ENCODE results near the gene MYO18B.

Gene MYO18B

GRCh38 chr22:26033071-26033470 lies 291.1 kb downstream of the MYO18B start:
- no peak overlapping the region for H3K4me3 ChIP-seq (ENCODE audit: low read length)

GRCh38 chr22:26033586-26033985 lies 291.6 kb downstream of the MYO18B start:
- no peak overlapping the region for H3K4me3 ChIP-seq (ENCODE audit: low read length)
- TF ChIP-seq ZNF274 (IDR thresholded peaks at IDR 0.05; ENCODE audit: low read depth, low read length) = no peak

More at GRCh38 chr22:26033071-26033470, 291.1 kb downstream of the MYO18B start:
- TF ChIP-seq ZNF274 (IDR thresholded peaks at IDR 0.05; ENCODE audit: low read depth, low read length) = no peak

GRCh38 chr22:26035523-26035922 lies 293.5 kb downstream of the MYO18B start:
- H3K4me3 ChIP-seq (ENCODE audit: low read length) = no peak overlapping the region
- no peak for TF ChIP-seq ZNF274 (IDR thresholded peaks at IDR 0.05; ENCODE audit: low read depth, low read length)

GRCh38 chr22:26038365-26038764 lies 296.4 kb downstream of the MYO18B start:
- TF ChIP-seq ZNF274 (IDR thresholded peaks at IDR 0.05; ENCODE audit: low read depth, low read length) = no peak
- H3K4me3 ChIP-seq (ENCODE audit: low read length) = no peak overlapping the region

GRCh38 chr22:26041931-26042330 lies 299.9 kb downstream of the MYO18B start:
- no peak for TF ChIP-seq ZNF274 (IDR thresholded peaks at IDR 0.05; ENCODE audit: low read depth, low read length)
- H3K4me3 ChIP-seq (ENCODE audit: low read length) = no peak overlapping the region

GRCh38 chr22:26043031-26043430 lies 301.0 kb downstream of the MYO18B start:
- TF ChIP-seq ZNF274 (IDR thresholded peaks at IDR 0.05; ENCODE audit: low read depth, low read length) = no peak

GRCh38 chr22:26045051-26045450 lies 303.1 kb downstream of the MYO18B start:
- H3K4me3 ChIP-seq (ENCODE audit: low read length) = no peak overlapping the region
- TF ChIP-seq ZNF274 (IDR thresholded peaks at IDR 0.05; ENCODE audit: low read depth, low read length) = no peak

More at GRCh38 chr22:26043031-26043430, 301.0 kb downstream of the MYO18B start:
- no peak overlapping the region for H3K4me3 ChIP-seq (ENCODE audit: low read length)

GRCh38 chr22:26045860-26046259 lies 303.9 kb downstream of the MYO18B start:
- no peak for TF ChIP-seq ZNF274 (IDR thresholded peaks at IDR 0.05; ENCODE audit: low read depth, low read length)
- H3K4me3 ChIP-seq (ENCODE audit: low read length) = no peak overlapping the region

- no peak for TF ChIP-seq ZNF274 (IDR thresholded peaks at IDR 0.05; ENCODE audit: low read depth, low read length)
- H3K4me3 ChIP-seq (ENCODE audit: low read length) = no peak overlapping the region
These were observed 305.5 kb downstream of the MYO18B start for GRCh38 chr22:26047516-26047915.

GRCh38 chr22:26047920-26048319 lies 305.9 kb downstream of the MYO18B start:
- no peak overlapping the region for H3K4me3 ChIP-seq (ENCODE audit: low read length)
- TF ChIP-seq ZNF274 (IDR thresholded peaks at IDR 0.05; ENCODE audit: low read depth, low read length) = no peak

GRCh38 chr22:26050079-26050478 lies 308.1 kb downstream of the MYO18B start:
- H3K4me3 ChIP-seq (ENCODE audit: low read length) = no peak overlapping the region
- TF ChIP-seq ZNF274 (IDR thresholded peaks at IDR 0.05; ENCODE audit: low read depth, low read length) = no peak

GRCh38 chr22:26053737-26054316 lies 311.8 kb downstream of the MYO18B start:
- no peak for TF ChIP-seq ZNF274 (IDR thresholded peaks at IDR 0.05; ENCODE audit: low read depth, low read length)
- H3K4me3 ChIP-seq (ENCODE audit: low read length) = no peak overlapping the region

- TF ChIP-seq ZNF274 (IDR thresholded peaks at IDR 0.05; ENCODE audit: low read depth, low read length) = no peak
- no peak overlapping the region for H3K4me3 ChIP-seq (ENCODE audit: low read length)
These were observed 313.0 kb downstream of the MYO18B start for GRCh38 chr22:26054841-26055605.

- no peak overlapping the region for H3K4me3 ChIP-seq (ENCODE audit: low read length)
- no peak for TF ChIP-seq ZNF274 (IDR thresholded peaks at IDR 0.05; ENCODE audit: low read depth, low read length)
These were observed 313.7 kb downstream of the MYO18B start for GRCh38 chr22:26055693-26056092.

GRCh38 chr22:26056455-26057200 lies 314.6 kb downstream of the MYO18B start:
- TF ChIP-seq ZNF274 (IDR thresholded peaks at IDR 0.05; ENCODE audit: low read depth, low read length) = no peak
- H3K4me3 ChIP-seq (ENCODE audit: low read length) = no peak overlapping the region
